LNCaP clone FGC (cell line): ENCODE measurements around the gene ATAD5.
A peak's percentile ranks its signal among the peaks of the same experiment; 100 is the strongest.

ENCODE experiments used
- DNase-seq: peaks from one replicate; pipeline ENCODE4 v3.0.0-alpha.2; 2011; ENCODE audit warnings: low read depth
- H3K4me3 ChIP-seq: 2 replicates; pipeline ENCODE4 v1.5.1; 2011; ENCODE audit warnings: mild to moderate bottlenecking, low read depth, low read length, control low read depth
- CTCF ChIP-seq: IDR thresholded peaks from 2 replicates; pipeline ENCODE4 v1.5.1; 2012; ENCODE audit warnings: mild to moderate bottlenecking; ENCODE audit not compliant: control insufficient read depth, insufficient read depth; ENCODE audit errors: extremely low read depth

ATAD5 gene

GRCh38 chr17:30838202-30838807, 6.5 kb downstream of the ATAD5 start:
- DNase-seq: peak; percentile 89
- no peak overlapping the region for H3K4me3 ChIP-seq
- TF ChIP-seq CTCF: no peak

- no peak for TF ChIP-seq CTCF
- no peak overlapping the region for H3K4me3 ChIP-seq
- DNase-seq: no peak
Observed at GRCh38 chr17:30840771-30841170, 9.0 kb downstream of the ATAD5 start.

GRCh38 chr17:30848021-30848420, 16.3 kb downstream of the ATAD5 start:
- DNase-seq: no peak
- H3K4me3 ChIP-seq: no peak overlapping the region
- no peak for TF ChIP-seq CTCF

GRCh38 chr17:30854146-30854545, 22.4 kb downstream of the ATAD5 start:
- no peak for DNase-seq
- no peak overlapping the region for H3K4me3 ChIP-seq
- no peak for TF ChIP-seq CTCF

- no peak for TF ChIP-seq CTCF
Observed at GRCh38 chr17:30858556-30859250, 26.9 kb downstream of the ATAD5 start.

GRCh38 chr17:30864636-30865035, 32.9 kb downstream of the ATAD5 start:
- TF ChIP-seq CTCF: no peak
- no peak overlapping the region for H3K4me3 ChIP-seq
- DNase-seq: no peak

More at GRCh38 chr17:30858556-30859250, 26.9 kb downstream of the ATAD5 start:
- no peak overlapping the region for H3K4me3 ChIP-seq
- DNase-seq: no peak
